Osteocyte (in vitro differentiated cells): ENCODE results near the gene CARMIL1. TPM values are rescaled to one million over a fixed set of nuclear protein-coding genes. Genes with fewer than 3 reads are reported as not detected.

Experiments used
- DNase-seq: peaks from one replicate; pipeline ENCODE4 v3.0.0; 2021; ENCODE audit warnings: mixed read lengths; ENCODE audit not compliant: unreplicated experiment; ENCODE audit errors: extremely low spot score
- H3K27ac Mint-ChIP-seq: one replicate; pipeline ENCODE4 v1.8.0; 2021; ENCODE audit warnings: mild to moderate bottlenecking, mixed read lengths; ENCODE audit not compliant: unreplicated experiment
- H3K27me3 Mint-ChIP-seq: one replicate; pipeline ENCODE4 v1.8.0; 2021; ENCODE audit warnings: mixed read lengths; ENCODE audit not compliant: unreplicated experiment
- H3K36me3 Mint-ChIP-seq: one replicate; pipeline ENCODE4 v1.8.0; 2021; ENCODE audit warnings: mixed read lengths; ENCODE audit not compliant: unreplicated experiment
- H3K4me1 Mint-ChIP-seq: one replicate; pipeline ENCODE4 v1.8.0; 2021; ENCODE audit warnings: mixed read lengths; ENCODE audit not compliant: unreplicated experiment
- H3K4me3 Mint-ChIP-seq: one replicate; pipeline ENCODE4 v1.8.0; 2021; ENCODE audit warnings: mild to moderate bottlenecking, moderate library complexity, mixed read lengths; ENCODE audit not compliant: unreplicated experiment
- H3K9me3 Mint-ChIP-seq: one replicate; pipeline ENCODE4 v1.8.0; 2021; ENCODE audit warnings: mixed read lengths; ENCODE audit not compliant: unreplicated experiment
- total RNA-seq: library from RNA; stranded (reverse); gene quantifications from 2 replicates; pipeline ENCODE4 v1.2.1, GENCODE V29; 2021
- TF ChIP-seq, protein P1 (sequence below): fragments of 200-600 bp; sonication (generic); IDR thresholded peaks from 2 replicates; pipeline ENCODE4 v1.5.0; 2021; ENCODE audit warnings: antibody characterized with exemption, mild to moderate bottlenecking, moderate library complexity

Gene CARMIL1
- total RNA-seq, 1 donor from 2014 or later, result 14.9 TPM

DNA sequence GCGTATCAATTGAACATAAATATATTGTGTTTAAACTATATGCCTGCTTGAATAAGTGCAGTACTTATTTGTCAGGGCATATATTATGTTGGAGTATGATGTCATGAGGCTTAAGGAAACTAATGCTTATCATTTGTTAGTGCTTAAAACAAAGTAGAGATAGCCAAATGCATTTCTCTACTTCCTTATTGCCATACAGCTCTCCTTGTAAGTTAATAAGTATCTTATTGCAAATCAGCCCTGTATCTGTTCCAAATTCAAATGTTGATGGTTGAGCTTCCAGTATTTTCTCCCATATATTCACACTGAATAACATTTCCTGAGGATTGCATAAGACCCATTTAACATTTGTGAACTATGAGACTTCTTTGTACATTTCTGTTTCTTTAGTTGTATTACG lies 57.8 kb downstream of the CARMIL1 start:
- Mint-ChIP-seq H3K4me3 (no peak overlapping the region), H3K27me3 (no peaks in the 10 kb centered on the region), H3K4me1 (peaks cover 6% of the 10 kb centered on the region), H3K27ac (no peak overlapping the region), H3K9me3 (no peaks in the 10 kb centered on the region), H3K36me3 (no peaks in the 10 kb centered on the region)
- DNase-seq, result no peak
- TF ChIP-seq, protein P1, sequence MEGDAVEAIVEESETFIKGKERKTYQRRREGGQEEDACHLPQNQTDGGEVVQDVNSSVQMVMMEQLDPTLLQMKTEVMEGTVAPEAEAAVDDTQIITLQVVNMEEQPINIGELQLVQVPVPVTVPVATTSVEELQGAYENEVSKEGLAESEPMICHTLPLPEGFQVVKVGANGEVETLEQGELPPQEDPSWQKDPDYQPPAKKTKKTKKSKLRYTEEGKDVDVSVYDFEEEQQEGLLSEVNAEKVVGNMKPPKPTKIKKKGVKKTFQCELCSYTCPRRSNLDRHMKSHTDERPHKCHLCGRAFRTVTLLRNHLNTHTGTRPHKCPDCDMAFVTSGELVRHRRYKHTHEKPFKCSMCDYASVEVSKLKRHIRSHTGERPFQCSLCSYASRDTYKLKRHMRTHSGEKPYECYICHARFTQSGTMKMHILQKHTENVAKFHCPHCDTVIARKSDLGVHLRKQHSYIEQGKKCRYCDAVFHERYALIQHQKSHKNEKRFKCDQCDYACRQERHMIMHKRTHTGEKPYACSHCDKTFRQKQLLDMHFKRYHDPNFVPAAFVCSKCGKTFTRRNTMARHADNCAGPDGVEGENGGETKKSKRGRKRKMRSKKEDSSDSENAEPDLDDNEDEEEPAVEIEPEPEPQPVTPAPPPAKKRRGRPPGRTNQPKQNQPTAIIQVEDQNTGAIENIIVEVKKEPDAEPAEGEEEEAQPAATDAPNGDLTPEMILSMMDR, result no peak

DNA sequence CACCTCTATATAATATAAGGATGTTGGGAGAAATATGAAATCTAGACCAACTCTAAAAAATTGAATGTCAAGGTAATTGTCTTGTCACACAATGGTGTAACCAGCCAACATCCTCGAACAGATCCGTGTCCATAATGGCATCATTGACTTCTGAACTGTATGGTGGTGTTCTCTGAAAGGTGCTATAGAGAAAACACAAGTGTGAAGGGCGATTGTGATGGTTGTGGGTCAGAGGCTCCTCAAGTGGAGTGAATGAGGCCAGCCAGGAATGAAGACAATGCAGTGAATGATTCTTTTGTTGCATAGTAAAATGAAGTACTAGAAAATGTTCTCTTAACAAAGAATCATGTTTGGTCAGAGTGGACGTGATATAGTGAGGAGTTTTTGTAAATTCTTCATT lies 58.3 kb downstream of the CARMIL1 start:
- TF ChIP-seq, protein P1, result no peak
- H3K36me3 Mint-ChIP-seq, result no peaks in the 10 kb centered on the region
- peaks cover 9% of the 10 kb centered on the region for H3K4me1 Mint-ChIP-seq
- H3K9me3 Mint-ChIP-seq, result no peaks in the 10 kb centered on the region
- no peak overlapping the region for H3K4me3 Mint-ChIP-seq
- H3K27ac Mint-ChIP-seq, result no peak overlapping the region
- no peak for DNase-seq
- no peaks in the 10 kb centered on the region for H3K27me3 Mint-ChIP-seq

DNA sequence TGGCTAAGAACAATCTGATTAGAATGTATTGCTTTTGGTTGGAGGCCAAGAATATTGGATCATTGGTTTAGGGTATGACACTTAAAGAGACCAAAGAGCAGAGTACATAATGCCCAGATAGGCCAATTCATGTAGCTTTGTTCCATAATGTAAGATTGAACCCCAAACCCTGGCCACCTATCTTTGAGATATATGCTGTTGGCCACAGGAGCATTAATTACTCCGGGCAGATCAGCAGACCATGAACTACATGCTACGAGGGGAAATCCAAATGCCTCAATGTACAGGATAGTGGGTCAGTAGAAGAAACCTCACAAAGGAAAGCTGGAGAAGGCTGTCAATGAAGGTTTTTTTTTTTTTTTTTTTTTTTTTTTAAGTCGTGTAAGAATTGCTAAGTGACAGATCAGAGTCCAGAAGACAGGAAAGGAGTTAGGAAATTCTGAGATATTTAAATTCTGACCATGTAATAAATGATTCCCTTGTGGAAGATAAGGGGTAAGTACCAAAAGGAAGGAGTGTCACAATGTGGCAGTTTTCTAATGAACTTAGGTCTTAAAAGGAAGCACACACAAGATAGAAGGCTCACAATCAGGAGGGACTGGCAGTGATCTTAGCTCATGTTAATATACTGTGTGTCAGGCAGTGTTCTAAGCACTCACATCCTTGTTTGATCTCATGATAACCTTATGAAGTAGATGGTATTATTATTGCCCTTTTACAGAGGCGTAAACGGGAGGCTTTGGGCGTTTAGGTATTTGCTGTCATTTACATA lies 61.4 kb downstream of the CARMIL1 start:
- Mint-ChIP-seq H3K27me3 (no peaks in the 10 kb centered on the region), H3K9me3 (no peaks in the 10 kb centered on the region), H3K4me1 (peaks cover 13% of the 10 kb centered on the region), H3K4me3 (no peak overlapping the region), H3K36me3 (no peaks in the 10 kb centered on the region), H3K27ac (no peak overlapping the region)
- TF ChIP-seq, protein P1, result no peak
- no peak for DNase-seq

DNA sequence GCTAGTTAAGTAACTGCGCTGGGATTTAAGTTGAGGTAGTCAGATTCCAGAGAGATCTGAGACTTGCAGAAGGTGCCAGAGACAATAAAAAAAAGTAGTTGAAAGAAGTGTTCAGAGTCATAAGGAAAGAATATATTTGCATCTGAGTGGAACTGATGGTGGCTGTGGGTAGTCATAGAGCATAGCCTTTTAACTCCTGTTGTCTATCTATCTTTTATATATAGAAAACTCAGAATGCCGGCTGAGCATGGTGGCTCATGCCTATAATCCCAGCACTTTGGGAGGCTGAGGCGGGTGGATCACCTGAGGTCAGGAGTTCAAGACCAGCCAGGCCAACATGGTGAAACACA lies 62.0 kb downstream of the CARMIL1 start:
- H3K9me3 Mint-ChIP-seq, result no peaks in the 10 kb centered on the region
- no peak overlapping the region for H3K4me3 Mint-ChIP-seq
- H3K27me3 Mint-ChIP-seq, result no peaks in the 10 kb centered on the region
- H3K27ac Mint-ChIP-seq, result no peak overlapping the region
- TF ChIP-seq, protein P1, result no peak
- H3K36me3 Mint-ChIP-seq, result no peaks in the 10 kb centered on the region
- DNase-seq, result no peak
- peaks cover 13% of the 10 kb centered on the region for H3K4me1 Mint-ChIP-seq

DNA sequence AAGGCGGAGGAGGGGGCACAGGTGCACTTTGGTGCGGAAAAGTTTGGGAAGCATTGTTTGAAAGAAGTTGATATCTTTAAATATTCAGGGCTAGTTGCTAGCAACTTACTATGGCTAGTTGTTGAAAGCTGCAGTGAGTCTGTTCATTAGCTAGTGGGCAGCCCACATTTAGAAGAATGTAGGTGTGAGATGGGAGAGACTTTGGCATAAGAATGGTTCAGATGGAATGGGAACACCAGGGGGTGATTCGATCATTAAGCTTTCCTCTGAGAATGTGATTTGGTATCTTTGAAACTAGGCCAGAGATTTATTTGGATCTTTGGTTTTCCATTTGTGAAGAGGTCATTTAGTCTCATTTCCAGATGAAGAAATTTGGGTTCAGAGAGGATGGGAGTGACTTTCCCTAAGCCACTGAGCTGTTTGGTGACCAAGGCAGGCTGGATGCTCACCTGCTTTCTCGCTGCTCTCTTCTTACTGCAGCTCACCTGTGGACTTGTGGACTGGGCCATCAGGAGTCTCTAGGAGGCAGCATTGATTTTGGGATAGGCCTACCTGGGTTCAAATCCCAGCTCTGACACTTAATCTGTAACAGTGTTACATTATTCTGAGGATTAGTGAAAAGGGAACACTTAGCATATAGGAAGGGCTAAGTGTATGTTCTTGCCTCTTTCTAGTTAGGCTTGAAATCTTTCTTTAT lies 62.9 kb downstream of the CARMIL1 start:
- Mint-ChIP-seq H3K4me3 (no peak overlapping the region), H3K27me3 (no peaks in the 10 kb centered on the region), H3K4me1 (peaks cover 13% of the 10 kb centered on the region), H3K27ac (no peak overlapping the region), H3K9me3 (no peaks in the 10 kb centered on the region), H3K36me3 (no peaks in the 10 kb centered on the region)
- TF ChIP-seq, protein P1, result no peak
- DNase-seq, result no peak
